WTC11 (cell line): ENCODE data around the gene ATG5. TPM values are rescaled to one million over a fixed set of nuclear protein-coding genes. Genes with fewer than 3 reads are reported as not detected.

Source experiments
- ATAC-seq: fragments of 200-7000 bp; cut with Tn5 transposase; 2 replicates; pipeline ENCODE4 v1.10.0; 2021; ENCODE audit warnings: mild to moderate bottlenecking, moderate library complexity
- CTCF ChIA-PET: fragments of 300-600 bp; sonication (Branson Sonifier 250); formaldehyde crosslinking; loops from one replicate; lab custom pipeline; 2021; ENCODE audit warnings: antibody characterized with exemption; lab: Charles Lee
- POLR2A ChIA-PET: fragments of 350-600 bp; sonication (Branson Sonifier 250); formaldehyde crosslinking; loops from one replicate; lab custom pipeline; 2021; ENCODE audit warnings: antibody characterized with exemption; lab: Charles Lee
- DNase-seq: peaks from one replicate; pipeline ENCODE4 v3.0.0; 2021; ENCODE audit warnings: low spot score
- H3K27ac Mint-ChIP-seq: 2 replicates; pipeline ENCODE4 v1.8.0; 2021; ENCODE audit warnings: mixed read lengths
- H3K27me3 Mint-ChIP-seq: 2 replicates; pipeline ENCODE4 v1.8.0; 2021; ENCODE audit warnings: low read depth, mild to moderate bottlenecking, moderate library complexity, mixed read lengths
- H3K36me3 Mint-ChIP-seq: 2 replicates; pipeline ENCODE4 v1.8.0; 2021; ENCODE audit warnings: mixed read lengths
- H3K4me1 Mint-ChIP-seq: 2 replicates; pipeline ENCODE4 v1.8.0; 2022; ENCODE audit warnings: mixed read lengths
- H3K4me3 Mint-ChIP-seq: 2 replicates; pipeline ENCODE4 v1.8.0; 2021; ENCODE audit warnings: mild to moderate bottlenecking, moderate library complexity, mixed read lengths
- H3K9me3 Mint-ChIP-seq: 2 replicates; pipeline ENCODE4 v1.8.0; 2021; ENCODE audit warnings: mixed read lengths
- CREB1 ChIP-seq: sonication (generic); formaldehyde crosslinking; IDR thresholded peaks from 2 replicates; pipeline ENCODE4 v1.8.0; 2023; ENCODE audit warnings: mild to moderate bottlenecking, missing genetic modification reagents
- ETV6 ChIP-seq: sonication (generic); formaldehyde crosslinking; IDR thresholded peaks from 2 replicates; pipeline ENCODE4 v1.8.1; 2022; ENCODE audit warnings: mild to moderate bottlenecking, missing genetic modification reagents
- FOXJ3 ChIP-seq: sonication (generic); formaldehyde crosslinking; IDR thresholded peaks from 2 replicates; pipeline ENCODE4 v1.9.0; 2021; ENCODE audit warnings: missing genetic modification reagents, mild to moderate bottlenecking, borderline replicate concordance
- FOXK1 ChIP-seq: sonication (generic); formaldehyde crosslinking; IDR thresholded peaks from 2 replicates; pipeline ENCODE4 v1.8.0; 2022; ENCODE audit warnings: mild to moderate bottlenecking, moderate library complexity, missing genetic modification reagents
- FOXP1 ChIP-seq: sonication (generic); formaldehyde crosslinking; IDR thresholded peaks from 2 replicates; pipeline ENCODE4 v1.8.0; 2022; ENCODE audit warnings: missing genetic modification reagents, mild to moderate bottlenecking, moderate library complexity, borderline replicate concordance
- JAZF1 ChIP-seq: fragments of 250-450 bp; sonication (Bioruptor Pico); IDR thresholded peaks from 2 replicates; pipeline ENCODE4 v1.9.0; 2021; ENCODE audit warnings: moderate library complexity, mild to moderate bottlenecking, inconsistent platforms
- NFATC4 ChIP-seq: fragments of 250-450 bp; sonication (Bioruptor Pico); IDR thresholded peaks from 2 replicates; pipeline ENCODE4 v1.9.0; 2021; ENCODE audit warnings: mild to moderate bottlenecking
- NFE2L1 ChIP-seq: sonication (generic); formaldehyde crosslinking; IDR thresholded peaks from 2 replicates; pipeline ENCODE4 v1.8.1; 2023; ENCODE audit warnings: missing genetic modification reagents
- PRRX2 ChIP-seq: fragments of 250-450 bp; sonication (Bioruptor Pico); IDR thresholded peaks from 2 replicates; pipeline ENCODE4 v1.8.0; 2021; ENCODE audit warnings: mild to moderate bottlenecking
- RORB ChIP-seq: fragments of 250-450 bp; sonication (Bioruptor Pico); IDR thresholded peaks from 2 replicates; pipeline ENCODE4 v1.9.0; 2021; ENCODE audit warnings: mild to moderate bottlenecking
- TEAD4 ChIP-seq: sonication (generic); formaldehyde crosslinking; IDR thresholded peaks from 2 replicates; pipeline ENCODE4 v1.8.0; 2022; ENCODE audit warnings: mild to moderate bottlenecking, missing genetic modification reagents
- ZNF121 ChIP-seq: sonication (generic); formaldehyde crosslinking; IDR thresholded peaks from 2 replicates; pipeline ENCODE4 v1.8.0; 2023; ENCODE audit warnings: missing genetic modification reagents
- total RNA-seq: library from RNA; stranded (reverse); gene quantifications from 3 replicates; pipeline ENCODE4 v1.2.3, GENCODE V29; 2021
- TF ChIP-seq, protein P1 (sequence below): sonication (generic); formaldehyde crosslinking; IDR thresholded peaks from 2 replicates; pipeline ENCODE4 v1.8.1; 2023; ENCODE audit warnings: mild to moderate bottlenecking, missing genetic modification reagents, moderate library complexity
- TF ChIP-seq, protein P2 (sequence below): fragments of 250-450 bp; sonication (Bioruptor Pico); IDR thresholded peaks from 2 replicates; pipeline ENCODE4 v1.9.0; 2021; ENCODE audit warnings: mild to moderate bottlenecking
- TF ChIP-seq, protein P3 (sequence below): sonication (generic); formaldehyde crosslinking; IDR thresholded peaks from 2 replicates; pipeline ENCODE4 v1.8.1; 2023; ENCODE audit warnings: mild to moderate bottlenecking, missing genetic modification reagents
- TF ChIP-seq, protein P4 (sequence below): sonication (generic); formaldehyde crosslinking; IDR thresholded peaks from 2 replicates; pipeline ENCODE4 v1.8.1; 2023; ENCODE audit warnings: mild to moderate bottlenecking, moderate library complexity, missing genetic modification reagents
- TF ChIP-seq, protein P5 (sequence below): sonication (generic); formaldehyde crosslinking; conservative IDR thresholded peaks from 2 replicates; pipeline ENCODE4 v1.8.1; 2023; ENCODE audit warnings: mild to moderate bottlenecking, low read depth, missing genetic modification reagents, moderate library complexity
- TF ChIP-seq, protein P6 (sequence below): fragments of 250-450 bp; sonication (Bioruptor Pico); IDR thresholded peaks from 2 replicates; pipeline ENCODE4 v2.1.2; 2022; ENCODE audit warnings: mild to moderate bottlenecking, moderate library complexity
- TF ChIP-seq, protein P7 (sequence below): sonication (generic); formaldehyde crosslinking; IDR thresholded peaks from 2 replicates; pipeline ENCODE4 v1.8.1; 2023; ENCODE audit warnings: mild to moderate bottlenecking, missing genetic modification reagents, moderate library complexity
- TF ChIP-seq, protein P8 (sequence below): sonication (generic); formaldehyde crosslinking; IDR thresholded peaks from 2 replicates; pipeline ENCODE4 v1.8.0; 2022; ENCODE audit warnings: missing genetic modification reagents

Gene ATG5
- total RNA-seq, 1 experiment from 2014 or later: 32.6 TPM

DNA sequence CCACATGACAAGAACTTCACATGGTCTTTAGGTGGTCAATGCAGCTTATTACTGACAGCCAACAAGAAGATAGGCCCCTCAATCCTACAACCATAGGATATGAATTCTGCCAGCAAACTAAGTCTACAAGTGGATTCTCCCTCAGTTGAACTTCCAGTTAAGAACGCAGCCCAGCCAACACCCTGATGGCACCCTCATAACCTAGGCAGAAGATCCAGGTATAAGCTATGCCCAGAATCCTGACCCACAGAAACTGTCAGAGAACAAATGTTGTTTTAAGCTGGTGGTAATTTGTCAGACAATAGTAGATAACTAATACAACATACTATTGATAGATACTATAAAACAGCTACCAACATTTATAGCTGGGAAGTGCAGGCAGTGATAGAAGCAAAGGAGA lies 38.8 kb downstream of the ATG5 start:
- ChIA-PET POLR2A (no interaction called here), CTCF (no interaction called here)
- TF ChIP-seq JAZF1 (CRISPR knock-in tag) (no peak), RORB (CRISPR knock-in tag) (no peak), ZNF121 (CRISPR knock-in tag) (no peak), TEAD4 (CRISPR knock-in tag) (no peak), FOXJ3 (CRISPR knock-in tag) (no peak), NFATC4 (CRISPR knock-in tag) (no peak)
- TF ChIP-seq, protein P1, sequence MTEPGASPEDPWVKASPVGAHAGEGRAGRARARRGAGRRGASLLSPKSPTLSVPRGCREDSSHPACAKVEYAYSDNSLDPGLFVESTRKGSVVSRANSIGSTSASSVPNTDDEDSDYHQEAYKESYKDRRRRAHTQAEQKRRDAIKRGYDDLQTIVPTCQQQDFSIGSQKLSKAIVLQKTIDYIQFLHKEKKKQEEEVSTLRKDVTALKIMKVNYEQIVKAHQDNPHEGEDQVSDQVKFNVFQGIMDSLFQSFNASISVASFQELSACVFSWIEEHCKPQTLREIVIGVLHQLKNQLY: no peak
- TF ChIP-seq, protein P2, sequence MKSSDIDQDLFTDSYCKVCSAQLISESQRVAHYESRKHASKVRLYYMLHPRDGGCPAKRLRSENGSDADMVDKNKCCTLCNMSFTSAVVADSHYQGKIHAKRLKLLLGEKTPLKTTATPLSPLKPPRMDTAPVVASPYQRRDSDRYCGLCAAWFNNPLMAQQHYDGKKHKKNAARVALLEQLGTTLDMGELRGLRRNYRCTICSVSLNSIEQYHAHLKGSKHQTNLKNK (CRISPR knock-in tag): no peak
- TF ChIP-seq, protein P3, sequence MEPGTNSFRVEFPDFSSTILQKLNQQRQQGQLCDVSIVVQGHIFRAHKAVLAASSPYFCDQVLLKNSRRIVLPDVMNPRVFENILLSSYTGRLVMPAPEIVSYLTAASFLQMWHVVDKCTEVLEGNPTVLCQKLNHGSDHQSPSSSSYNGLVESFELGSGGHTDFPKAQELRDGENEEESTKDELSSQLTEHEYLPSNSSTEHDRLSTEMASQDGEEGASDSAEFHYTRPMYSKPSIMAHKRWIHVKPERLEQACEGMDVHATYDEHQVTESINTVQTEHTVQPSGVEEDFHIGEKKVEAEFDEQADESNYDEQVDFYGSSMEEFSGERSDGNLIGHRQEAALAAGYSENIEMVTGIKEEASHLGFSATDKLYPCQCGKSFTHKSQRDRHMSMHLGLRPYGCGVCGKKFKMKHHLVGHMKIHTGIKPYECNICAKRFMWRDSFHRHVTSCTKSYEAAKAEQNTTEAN (CRISPR knock-in tag): no peak
- TF ChIP-seq, protein P4, sequence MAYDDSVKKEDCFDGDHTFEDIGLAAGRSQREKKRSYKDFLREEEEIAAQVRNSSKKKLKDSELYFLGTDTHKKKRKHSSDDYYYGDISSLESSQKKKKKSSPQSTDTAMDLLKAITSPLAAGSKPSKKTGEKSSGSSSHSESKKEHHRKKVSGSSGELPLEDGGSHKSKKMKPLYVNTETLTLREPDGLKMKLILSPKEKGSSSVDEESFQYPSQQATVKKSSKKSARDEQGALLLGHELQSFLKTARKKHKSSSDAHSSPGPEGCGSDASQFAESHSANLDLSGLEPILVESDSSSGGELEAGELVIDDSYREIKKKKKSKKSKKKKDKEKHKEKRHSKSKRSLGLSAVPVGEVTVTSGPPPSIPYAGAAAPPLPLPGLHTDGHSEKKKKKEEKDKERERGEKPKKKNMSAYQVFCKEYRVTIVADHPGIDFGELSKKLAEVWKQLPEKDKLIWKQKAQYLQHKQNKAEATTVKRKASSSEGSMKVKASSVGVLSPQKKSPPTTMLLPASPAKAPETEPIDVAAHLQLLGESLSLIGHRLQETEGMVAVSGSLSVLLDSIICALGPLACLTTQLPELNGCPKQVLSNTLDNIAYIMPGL (CRISPR knock-in tag): no peak
- TF ChIP-seq, protein P5, sequence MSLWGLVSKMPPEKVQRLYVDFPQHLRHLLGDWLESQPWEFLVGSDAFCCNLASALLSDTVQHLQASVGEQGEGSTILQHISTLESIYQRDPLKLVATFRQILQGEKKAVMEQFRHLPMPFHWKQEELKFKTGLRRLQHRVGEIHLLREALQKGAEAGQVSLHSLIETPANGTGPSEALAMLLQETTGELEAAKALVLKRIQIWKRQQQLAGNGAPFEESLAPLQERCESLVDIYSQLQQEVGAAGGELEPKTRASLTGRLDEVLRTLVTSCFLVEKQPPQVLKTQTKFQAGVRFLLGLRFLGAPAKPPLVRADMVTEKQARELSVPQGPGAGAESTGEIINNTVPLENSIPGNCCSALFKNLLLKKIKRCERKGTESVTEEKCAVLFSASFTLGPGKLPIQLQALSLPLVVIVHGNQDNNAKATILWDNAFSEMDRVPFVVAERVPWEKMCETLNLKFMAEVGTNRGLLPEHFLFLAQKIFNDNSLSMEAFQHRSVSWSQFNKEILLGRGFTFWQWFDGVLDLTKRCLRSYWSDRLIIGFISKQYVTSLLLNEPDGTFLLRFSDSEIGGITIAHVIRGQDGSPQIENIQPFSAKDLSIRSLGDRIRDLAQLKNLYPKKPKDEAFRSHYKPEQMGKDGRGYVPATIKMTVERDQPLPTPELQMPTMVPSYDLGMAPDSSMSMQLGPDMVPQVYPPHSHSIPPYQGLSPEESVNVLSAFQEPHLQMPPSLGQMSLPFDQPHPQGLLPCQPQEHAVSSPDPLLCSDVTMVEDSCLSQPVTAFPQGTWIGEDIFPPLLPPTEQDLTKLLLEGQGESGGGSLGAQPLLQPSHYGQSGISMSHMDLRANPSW (CRISPR knock-in tag): no peak
- Mint-ChIP-seq H3K4me3 (no peak overlapping the region; the same call in 1 of the 2 replicates), H3K4me1 (peaks cover 29% of the 10 kb centered on the region), H3K27me3 (no peaks in the 10 kb centered on the region), H3K36me3 (peaks cover 13% of the 10 kb centered on the region), H3K9me3 (peaks cover 2% of the 10 kb centered on the region; the same call in 1 of the 2 replicates), H3K27ac (no peak overlapping the region; the same call in 1 of the 2 replicates)
- ATAC-seq (no peak), DNase-seq (no peak)

DNA sequence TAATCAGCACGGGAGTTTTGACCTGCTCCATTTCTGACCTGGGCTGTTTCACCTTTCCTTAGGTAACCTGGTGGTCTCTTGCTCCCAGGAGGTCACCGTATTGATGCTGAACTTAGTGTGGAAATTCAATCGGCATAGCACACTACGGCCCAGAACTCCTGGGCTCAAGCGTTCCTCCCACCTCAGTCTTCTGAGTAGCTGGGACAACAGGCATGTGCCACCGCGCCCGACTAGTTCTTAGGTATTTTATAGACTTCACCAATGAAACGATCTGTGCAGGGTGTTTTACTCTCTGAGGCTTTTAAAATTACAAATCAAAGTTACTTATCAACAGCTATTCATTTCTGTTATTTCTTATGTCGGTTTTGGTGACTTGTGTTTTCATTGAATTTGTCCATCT lies 42.1 kb downstream of the ATG5 start:
- DNase-seq (no peak), ATAC-seq (no peak)
- Mint-ChIP-seq H3K36me3 (peaks cover 11% of the 10 kb centered on the region), H3K9me3 (no peaks in the 10 kb centered on the region), H3K27me3 (no peaks in the 10 kb centered on the region), H3K4me1 (peaks cover 20% of the 10 kb centered on the region), H3K4me3 (no peak overlapping the region), H3K27ac (no peak overlapping the region)
- TF ChIP-seq, protein P6, sequence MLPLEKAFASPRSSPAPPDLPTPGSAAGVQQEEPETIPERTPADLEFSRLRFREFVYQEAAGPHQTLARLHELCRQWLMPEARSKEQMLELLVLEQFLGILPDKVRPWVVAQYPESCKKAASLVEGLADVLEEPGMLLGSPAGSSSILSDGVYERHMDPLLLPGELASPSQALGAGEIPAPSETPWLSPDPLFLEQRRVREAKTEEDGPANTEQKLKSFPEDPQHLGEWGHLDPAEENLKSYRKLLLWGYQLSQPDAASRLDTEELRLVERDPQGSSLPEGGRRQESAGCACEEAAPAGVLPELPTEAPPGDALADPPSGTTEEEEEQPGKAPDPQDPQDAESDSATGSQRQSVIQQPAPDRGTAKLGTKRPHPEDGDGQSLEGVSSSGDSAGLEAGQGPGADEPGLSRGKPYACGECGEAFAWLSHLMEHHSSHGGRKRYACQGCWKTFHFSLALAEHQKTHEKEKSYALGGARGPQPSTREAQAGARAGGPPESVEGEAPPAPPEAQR: no peak
- no peak for TF ChIP-seq NFE2L1
- no peak for TF ChIP-seq FOXK1 (CRISPR knock-in tag)
- TF ChIP-seq, protein P7, sequence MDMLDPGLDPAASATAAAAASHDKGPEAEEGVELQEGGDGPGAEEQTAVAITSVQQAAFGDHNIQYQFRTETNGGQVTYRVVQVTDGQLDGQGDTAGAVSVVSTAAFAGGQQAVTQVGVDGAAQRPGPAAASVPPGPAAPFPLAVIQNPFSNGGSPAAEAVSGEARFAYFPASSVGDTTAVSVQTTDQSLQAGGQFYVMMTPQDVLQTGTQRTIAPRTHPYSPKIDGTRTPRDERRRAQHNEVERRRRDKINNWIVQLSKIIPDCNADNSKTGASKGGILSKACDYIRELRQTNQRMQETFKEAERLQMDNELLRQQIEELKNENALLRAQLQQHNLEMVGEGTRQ (CRISPR knock-in tag): no peak
- no peak for TF ChIP-seq TEAD4 (CRISPR knock-in tag)
- TF ChIP-seq FOXP1 (CRISPR knock-in tag): no peak
- TF ChIP-seq CREB1 (CRISPR knock-in tag): no peak
- TF ChIP-seq, protein P8, sequence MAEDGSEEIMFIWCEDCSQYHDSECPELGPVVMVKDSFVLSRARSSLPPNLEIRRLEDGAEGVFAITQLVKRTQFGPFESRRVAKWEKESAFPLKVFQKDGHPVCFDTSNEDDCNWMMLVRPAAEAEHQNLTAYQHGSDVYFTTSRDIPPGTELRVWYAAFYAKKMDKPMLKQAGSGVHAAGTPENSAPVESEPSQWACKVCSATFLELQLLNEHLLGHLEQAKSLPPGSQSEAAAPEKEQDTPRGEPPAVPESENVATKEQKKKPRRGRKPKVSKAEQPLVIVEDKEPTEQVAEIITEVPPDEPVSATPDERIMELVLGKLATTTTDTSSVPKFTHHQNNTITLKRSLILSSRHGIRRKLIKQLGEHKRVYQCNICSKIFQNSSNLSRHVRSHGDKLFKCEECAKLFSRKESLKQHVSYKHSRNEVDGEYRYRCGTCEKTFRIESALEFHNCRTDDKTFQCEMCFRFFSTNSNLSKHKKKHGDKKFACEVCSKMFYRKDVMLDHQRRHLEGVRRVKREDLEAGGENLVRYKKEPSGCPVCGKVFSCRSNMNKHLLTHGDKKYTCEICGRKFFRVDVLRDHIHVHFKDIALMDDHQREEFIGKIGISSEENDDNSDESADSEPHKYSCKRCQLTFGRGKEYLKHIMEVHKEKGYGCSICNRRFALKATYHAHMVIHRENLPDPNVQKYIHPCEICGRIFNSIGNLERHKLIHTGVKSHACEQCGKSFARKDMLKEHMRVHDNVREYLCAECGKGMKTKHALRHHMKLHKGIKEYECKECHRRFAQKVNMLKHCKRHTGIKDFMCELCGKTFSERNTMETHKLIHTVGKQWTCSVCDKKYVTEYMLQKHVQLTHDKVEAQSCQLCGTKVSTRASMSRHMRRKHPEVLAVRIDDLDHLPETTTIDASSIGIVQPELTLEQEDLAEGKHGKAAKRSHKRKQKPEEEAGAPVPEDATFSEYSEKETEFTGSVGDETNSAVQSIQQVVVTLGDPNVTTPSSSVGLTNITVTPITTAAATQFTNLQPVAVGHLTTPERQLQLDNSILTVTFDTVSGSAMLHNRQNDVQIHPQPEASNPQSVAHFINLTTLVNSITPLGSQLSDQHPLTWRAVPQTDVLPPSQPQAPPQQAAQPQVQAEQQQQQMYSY (CRISPR knock-in tag): no peak
- no peak for TF ChIP-seq ETV6 (CRISPR knock-in tag)
- TF ChIP-seq, protein P4 (CRISPR knock-in tag): no peak
- no peak for TF ChIP-seq PRRX2 (CRISPR knock-in tag)
- CTCF ChIA-PET: no interaction called here
- POLR2A ChIA-PET: no interaction called here
